ENCODE data around the gene NCF4.

GRCh38 chr22:36914390-36914752, 53.6 kb downstream of the NCF4 start:
- no peak for TF ChIP-seq CTCF (conservative IDR thresholded peaks at IDR 0.05; ENCODE audit: low read depth, low read length)
- TF ChIP-seq EZH2 (IDR thresholded peaks at IDR 0.05; ENCODE audit: borderline replicate concordance, low read depth, low read length, poor library complexity, severe bottlenecking) = no peak
